ENCODE data around the gene USP34. TPM values are rescaled to one million over a fixed set of nuclear protein-coding genes. Genes with fewer than 3 reads are reported as not detected.

The USP34 gene
- total and polyA plus RNA-seq, 9 of the 15 experiments (the other 6 are each of a cell fraction or from before 2014, with no cell fraction given): 19.8 to 108 (median 67.8) TPM

DNA sequence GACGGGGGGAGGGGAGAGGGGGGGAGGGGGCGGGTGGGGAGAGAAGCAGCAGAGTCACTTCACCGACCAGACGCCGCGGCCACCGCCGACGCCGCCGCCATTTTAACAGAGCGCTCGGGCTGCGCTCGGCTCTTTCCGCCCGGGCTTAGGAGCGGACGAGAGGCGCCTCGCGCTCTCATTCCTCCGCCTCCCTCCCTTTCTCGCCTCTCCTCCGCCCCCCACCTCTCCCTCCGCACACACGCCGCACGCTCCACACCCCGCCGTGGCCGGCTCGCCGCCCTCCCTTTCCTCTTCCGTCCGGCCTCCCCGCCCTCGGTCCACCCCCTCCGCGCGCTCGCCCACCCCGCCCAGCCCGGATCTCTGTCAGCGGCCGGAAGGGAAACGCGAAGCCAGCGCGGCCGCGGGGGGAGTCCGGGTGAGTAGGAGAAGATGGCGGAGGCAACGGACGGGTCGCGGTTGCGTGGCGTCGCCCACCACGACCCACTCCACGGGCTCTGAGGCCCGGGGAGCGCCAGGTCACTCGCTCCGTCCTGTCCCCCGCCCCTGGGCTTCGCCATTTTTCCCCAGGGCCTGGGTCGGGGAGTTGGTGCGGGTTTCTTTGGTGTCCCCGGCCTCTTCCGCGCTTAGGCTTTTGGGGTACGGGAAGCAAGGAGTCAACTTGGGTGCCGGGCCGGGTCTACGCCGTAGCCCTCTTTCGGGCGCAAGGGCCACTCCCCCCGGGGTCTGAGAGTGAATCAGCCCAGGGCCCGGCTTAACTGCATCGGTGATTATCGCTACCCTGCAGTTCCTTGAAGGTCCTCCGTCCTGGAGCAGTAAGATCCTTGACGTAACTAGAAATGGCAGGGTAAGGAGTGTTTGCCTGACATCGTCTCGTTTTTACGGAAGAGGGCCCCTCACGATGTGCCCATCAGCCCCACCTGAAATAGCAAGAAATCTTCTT is at the start of gene USP34 (continued):
- TF ChIP-seq ARID3B (CRISPR knock-in tag; IDR thresholded peaks at IDR 0.05; ENCODE audit: borderline replicate concordance) (no peak), ZNF589 (CRISPR knock-in tag; IDR thresholded peaks at IDR 0.05; ENCODE audit: low read depth) (0 out of 2 replicates have a peak, but pooled peaks have one; percentile 36), ZHX1 (conservative IDR thresholded peaks at IDR 0.05; ENCODE audit: low read length) (no peak), NFRKB (IDR thresholded peaks at IDR 0.05; ENCODE audit: low read depth) (peak; percentile 95), ATF3 (IDR thresholded peaks at IDR 0.05) (peak; percentile 16; the same call in 1 of the 2 replicates), ATF3 (CRISPR knock-in tag; conservative IDR thresholded peaks at IDR 0.05) (0 out of 2 replicates have a peak, but pooled peaks have one; percentile 19), HNRNPH1 (optimal IDR thresholded peaks at IDR 0.05; ENCODE audit: low read depth, low read length) (no peak), KDM1A (IDR thresholded peaks at IDR 0.05) (no peak; a peak in 1 of 4 replicates), HLTF (IDR thresholded peaks at IDR 0.05) (no peak), HNRNPLL (IDR thresholded peaks at IDR 0.05; ENCODE audit: low read depth, low read length, poor library complexity, severe bottlenecking) (no peak), ZNF12 (CRISPR knock-in tag; IDR thresholded peaks at IDR 0.05) (0 out of 2 replicates have a peak, but pooled peaks have one; percentile 52)
- TF ChIP-seq, protein P1, sequence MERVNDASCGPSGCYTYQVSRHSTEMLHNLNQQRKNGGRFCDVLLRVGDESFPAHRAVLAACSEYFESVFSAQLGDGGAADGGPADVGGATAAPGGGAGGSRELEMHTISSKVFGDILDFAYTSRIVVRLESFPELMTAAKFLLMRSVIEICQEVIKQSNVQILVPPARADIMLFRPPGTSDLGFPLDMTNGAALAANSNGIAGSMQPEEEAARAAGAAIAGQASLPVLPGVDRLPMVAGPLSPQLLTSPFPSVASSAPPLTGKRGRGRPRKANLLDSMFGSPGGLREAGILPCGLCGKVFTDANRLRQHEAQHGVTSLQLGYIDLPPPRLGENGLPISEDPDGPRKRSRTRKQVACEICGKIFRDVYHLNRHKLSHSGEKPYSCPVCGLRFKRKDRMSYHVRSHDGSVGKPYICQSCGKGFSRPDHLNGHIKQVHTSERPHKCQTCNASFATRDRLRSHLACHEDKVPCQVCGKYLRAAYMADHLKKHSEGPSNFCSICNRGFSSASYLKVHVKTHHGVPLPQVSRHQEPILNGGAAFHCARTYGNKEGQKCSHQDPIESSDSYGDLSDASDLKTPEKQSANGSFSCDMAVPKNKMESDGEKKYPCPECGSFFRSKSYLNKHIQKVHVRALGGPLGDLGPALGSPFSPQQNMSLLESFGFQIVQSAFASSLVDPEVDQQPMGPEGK (CRISPR knock-in tag; IDR thresholded peaks at IDR 0.05; ENCODE audit: borderline replicate concordance): no peak
- TF ChIP-seq, protein P2, sequence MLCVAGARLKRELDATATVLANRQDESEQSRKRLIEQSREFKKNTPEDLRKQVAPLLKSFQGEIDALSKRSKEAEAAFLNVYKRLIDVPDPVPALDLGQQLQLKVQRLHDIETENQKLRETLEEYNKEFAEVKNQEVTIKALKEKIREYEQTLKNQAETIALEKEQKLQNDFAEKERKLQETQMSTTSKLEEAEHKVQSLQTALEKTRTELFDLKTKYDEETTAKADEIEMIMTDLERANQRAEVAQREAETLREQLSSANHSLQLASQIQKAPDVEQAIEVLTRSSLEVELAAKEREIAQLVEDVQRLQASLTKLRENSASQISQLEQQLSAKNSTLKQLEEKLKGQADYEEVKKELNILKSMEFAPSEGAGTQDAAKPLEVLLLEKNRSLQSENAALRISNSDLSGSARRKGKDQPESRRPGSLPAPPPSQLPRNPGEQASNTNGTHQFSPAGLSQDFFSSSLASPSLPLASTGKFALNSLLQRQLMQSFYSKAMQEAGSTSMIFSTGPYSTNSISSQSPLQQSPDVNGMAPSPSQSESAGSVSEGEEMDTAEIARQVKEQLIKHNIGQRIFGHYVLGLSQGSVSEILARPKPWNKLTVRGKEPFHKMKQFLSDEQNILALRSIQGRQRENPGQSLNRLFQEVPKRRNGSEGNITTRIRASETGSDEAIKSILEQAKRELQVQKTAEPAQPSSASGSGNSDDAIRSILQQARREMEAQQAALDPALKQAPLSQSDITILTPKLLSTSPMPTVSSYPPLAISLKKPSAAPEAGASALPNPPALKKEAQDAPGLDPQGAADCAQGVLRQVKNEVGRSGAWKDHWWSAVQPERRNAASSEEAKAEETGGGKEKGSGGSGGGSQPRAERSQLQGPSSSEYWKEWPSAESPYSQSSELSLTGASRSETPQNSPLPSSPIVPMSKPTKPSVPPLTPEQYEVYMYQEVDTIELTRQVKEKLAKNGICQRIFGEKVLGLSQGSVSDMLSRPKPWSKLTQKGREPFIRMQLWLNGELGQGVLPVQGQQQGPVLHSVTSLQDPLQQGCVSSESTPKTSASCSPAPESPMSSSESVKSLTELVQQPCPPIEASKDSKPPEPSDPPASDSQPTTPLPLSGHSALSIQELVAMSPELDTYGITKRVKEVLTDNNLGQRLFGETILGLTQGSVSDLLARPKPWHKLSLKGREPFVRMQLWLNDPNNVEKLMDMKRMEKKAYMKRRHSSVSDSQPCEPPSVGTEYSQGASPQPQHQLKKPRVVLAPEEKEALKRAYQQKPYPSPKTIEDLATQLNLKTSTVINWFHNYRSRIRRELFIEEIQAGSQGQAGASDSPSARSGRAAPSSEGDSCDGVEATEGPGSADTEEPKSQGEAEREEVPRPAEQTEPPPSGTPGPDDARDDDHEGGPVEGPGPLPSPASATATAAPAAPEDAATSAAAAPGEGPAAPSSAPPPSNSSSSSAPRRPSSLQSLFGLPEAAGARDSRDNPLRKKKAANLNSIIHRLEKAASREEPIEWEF (CRISPR knock-in tag; IDR thresholded peaks at IDR 0.05): no peak

All from K562 (cell line).